GM12801 (cell line): ENCODE results near the gene UMAD1.

ENCODE experiments used
- TF ChIP-seq, protein P1 (sequence below): IDR thresholded peaks from one replicate; pipeline ENCODE4 v1.5.1; 2011; ENCODE audit warnings: control low read depth; ENCODE audit not compliant: insufficient read length; ENCODE audit errors: extremely low read depth

UMAD1 gene

GRCh38 chr7:7694542-7694941, 54.0 kb downstream of the UMAD1 start:
- TF ChIP-seq, protein P1, sequence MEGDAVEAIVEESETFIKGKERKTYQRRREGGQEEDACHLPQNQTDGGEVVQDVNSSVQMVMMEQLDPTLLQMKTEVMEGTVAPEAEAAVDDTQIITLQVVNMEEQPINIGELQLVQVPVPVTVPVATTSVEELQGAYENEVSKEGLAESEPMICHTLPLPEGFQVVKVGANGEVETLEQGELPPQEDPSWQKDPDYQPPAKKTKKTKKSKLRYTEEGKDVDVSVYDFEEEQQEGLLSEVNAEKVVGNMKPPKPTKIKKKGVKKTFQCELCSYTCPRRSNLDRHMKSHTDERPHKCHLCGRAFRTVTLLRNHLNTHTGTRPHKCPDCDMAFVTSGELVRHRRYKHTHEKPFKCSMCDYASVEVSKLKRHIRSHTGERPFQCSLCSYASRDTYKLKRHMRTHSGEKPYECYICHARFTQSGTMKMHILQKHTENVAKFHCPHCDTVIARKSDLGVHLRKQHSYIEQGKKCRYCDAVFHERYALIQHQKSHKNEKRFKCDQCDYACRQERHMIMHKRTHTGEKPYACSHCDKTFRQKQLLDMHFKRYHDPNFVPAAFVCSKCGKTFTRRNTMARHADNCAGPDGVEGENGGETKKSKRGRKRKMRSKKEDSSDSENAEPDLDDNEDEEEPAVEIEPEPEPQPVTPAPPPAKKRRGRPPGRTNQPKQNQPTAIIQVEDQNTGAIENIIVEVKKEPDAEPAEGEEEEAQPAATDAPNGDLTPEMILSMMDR: no peak

- TF ChIP-seq, protein P1: no peak
Measured at GRCh38 chr7:7695111-7695817, 54.7 kb downstream of the UMAD1 start.

- TF ChIP-seq, protein P1: no peak
Measured at GRCh38 chr7:7696458-7697119, 56.0 kb downstream of the UMAD1 start.

GRCh38 chr7:7698930-7699329, 58.4 kb downstream of the UMAD1 start:
- TF ChIP-seq, protein P1: no peak

GRCh38 chr7:7699380-7699779, 58.8 kb downstream of the UMAD1 start:
- TF ChIP-seq, protein P1: no peak

- TF ChIP-seq, protein P1: no peak
Measured at GRCh38 chr7:7699970-7700369, 59.4 kb downstream of the UMAD1 start.

- TF ChIP-seq, protein P1: no peak
Measured at GRCh38 chr7:7701527-7701926, 61.0 kb downstream of the UMAD1 start.
